ENCODE measurements around the gene DCX.

DCX gene

DNA sequence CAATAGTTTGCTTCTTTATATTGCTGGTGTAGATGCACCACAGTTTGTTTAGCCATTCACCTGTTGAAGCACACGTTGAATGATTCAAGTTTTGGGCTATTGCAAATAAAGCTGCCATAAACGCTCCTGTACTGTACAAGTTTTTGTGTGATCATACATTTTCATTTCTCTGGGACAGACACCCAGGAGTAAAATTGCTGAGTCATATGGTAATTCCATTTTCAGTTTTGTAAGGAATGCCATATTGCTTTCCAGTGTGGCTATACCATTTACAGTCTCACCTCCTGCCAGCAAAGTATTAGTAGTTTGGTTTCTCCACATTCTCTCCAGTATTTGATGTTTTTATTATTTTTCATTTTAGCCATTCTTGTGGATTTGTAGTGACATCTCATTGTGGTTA is 109.7 kb downstream of the DCX start:
- no peak for DNase-seq
- TF ChIP-seq CTCF (IDR thresholded peaks at IDR 0.05; ENCODE audit: low read depth, low read length): no peak

GRCh38 chrX:111288841-111289240 is 123.2 kb downstream of the DCX start:
- H3K27me3 ChIP-seq (ENCODE audit: insufficient read depth, low read depth, severe bottlenecking): no peaks in the 10 kb centered on the region
- H3K9me3 ChIP-seq (ENCODE audit: severe bottlenecking): no peaks in the 10 kb centered on the region
- no peak overlapping the region for H3K27ac ChIP-seq
- no peak overlapping the region for H3K4me3 ChIP-seq (ENCODE audit: low read depth, low read length)
- DNase-seq: no peak
- no peak for TF ChIP-seq CTCF (IDR thresholded peaks at IDR 0.05; ENCODE audit: low read depth, low read length)
- no peaks in the 10 kb centered on the region for H3K36me3 ChIP-seq

More for the DNA sequence above, 109.7 kb downstream of the DCX start:
- no peak overlapping the region for H3K4me3 ChIP-seq (ENCODE audit: low read depth, low read length)
- H3K9me3 ChIP-seq (ENCODE audit: severe bottlenecking): no peaks in the 10 kb centered on the region
- H3K36me3 ChIP-seq: no peaks in the 10 kb centered on the region
- H3K27me3 ChIP-seq (ENCODE audit: insufficient read depth, low read depth, severe bottlenecking): no peaks in the 10 kb centered on the region
- H3K27ac ChIP-seq: no peak overlapping the region

- Histone ChIP-seq H3K4me3 (ENCODE audit: low read depth, low read length) (no peak overlapping the region), H3K9me3 (ENCODE audit: severe bottlenecking) (no peaks in the 10 kb centered on the region), H3K27me3 (ENCODE audit: insufficient read depth, low read depth, severe bottlenecking) (no peaks in the 10 kb centered on the region), H3K36me3 (no peaks in the 10 kb centered on the region), H3K27ac (no peak overlapping the region)
- DNase-seq: no peak
- TF ChIP-seq CTCF (IDR thresholded peaks at IDR 0.05; ENCODE audit: low read depth, low read length): no peak
Observed at GRCh38 chrX:111284631-111285293, 127.2 kb downstream of the DCX start.

GRCh38 chrX:111283446-111283845 is 128.5 kb downstream of the DCX start:
- no peaks in the 10 kb centered on the region for H3K36me3 ChIP-seq
- no peak for TF ChIP-seq CTCF (IDR thresholded peaks at IDR 0.05; ENCODE audit: low read depth, low read length)
- no peaks in the 10 kb centered on the region for H3K27me3 ChIP-seq (ENCODE audit: insufficient read depth, low read depth, severe bottlenecking)
- H3K9me3 ChIP-seq (ENCODE audit: severe bottlenecking): no peaks in the 10 kb centered on the region
- no peak for DNase-seq
- no peak overlapping the region for H3K27ac ChIP-seq
- H3K4me3 ChIP-seq (ENCODE audit: low read depth, low read length): no peak overlapping the region

GRCh38 chrX:111282991-111283390 is 129.0 kb downstream of the DCX start:
- H3K27ac ChIP-seq: no peak overlapping the region
- H3K4me3 ChIP-seq (ENCODE audit: low read depth, low read length): no peak overlapping the region
- no peak for TF ChIP-seq CTCF (IDR thresholded peaks at IDR 0.05; ENCODE audit: low read depth, low read length)
- no peak for DNase-seq
- no peaks in the 10 kb centered on the region for H3K27me3 ChIP-seq (ENCODE audit: insufficient read depth, low read depth, severe bottlenecking)
- H3K36me3 ChIP-seq: no peaks in the 10 kb centered on the region
- no peaks in the 10 kb centered on the region for H3K9me3 ChIP-seq (ENCODE audit: severe bottlenecking)

DNA sequence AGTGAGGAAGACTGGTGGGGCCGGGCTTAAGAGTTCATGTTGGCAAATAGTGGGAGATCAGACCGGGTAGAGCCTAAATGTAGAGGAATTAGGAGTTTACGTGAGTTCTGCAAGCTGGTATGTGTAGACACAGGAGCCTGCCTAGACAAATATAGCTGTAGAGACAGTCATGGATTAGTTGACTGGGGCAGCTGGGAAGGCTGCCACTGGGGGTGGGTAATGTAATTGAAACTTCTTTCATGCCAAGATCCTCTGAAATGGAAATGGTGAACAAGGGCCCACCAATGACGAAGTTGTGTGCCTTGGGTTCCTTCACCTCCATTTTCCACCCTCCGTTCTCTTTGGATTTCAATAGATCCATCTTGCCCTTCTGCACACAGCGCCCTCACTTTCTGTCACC is 129.9 kb downstream of the DCX start:
- H3K27ac ChIP-seq: no peak overlapping the region

More for the DNA sequence above, 129.9 kb downstream of the DCX start:
- peaks cover 3% of the 10 kb centered on the region for H3K27me3 ChIP-seq (ENCODE audit: insufficient read depth, low read depth, severe bottlenecking)
- H3K36me3 ChIP-seq: no peaks in the 10 kb centered on the region
- H3K9me3 ChIP-seq (ENCODE audit: severe bottlenecking): no peaks in the 10 kb centered on the region
- no peak for TF ChIP-seq CTCF (IDR thresholded peaks at IDR 0.05; ENCODE audit: low read depth, low read length)
- H3K4me3 ChIP-seq (ENCODE audit: low read depth, low read length): no peak overlapping the region
- DNase-seq: no peak
